Esophagus muscularis mucosa (tissue), 3 donors: ENCODE data around the gene HNRNPLL.

ENCODE experiments used
- POLR2A ChIP-seq: fragments of 450-650 bp; IDR thresholded peaks from one replicate; pipeline ENCODE4 v1.6.1; 2017; ENCODE audit warnings: antibody characterized with exemption, moderate library complexity, mild to moderate bottlenecking, low read depth
- TF ChIP-seq, protein P1 (sequence below), 3 experiments: fragments of 200-600 bp in 2 of 3; fragments of 450-650 bp in 1 of 3; sonication (generic) in 2 of 3; IDR thresholded peaks; one replicate each; pipeline ENCODE4 v1.5.1; 2017 to 2019; ENCODE audit warnings: antibody characterized with exemption in 3 of 3, mild to moderate bottlenecking in 2 of 3, moderate library complexity in 1 of 3

DNA sequence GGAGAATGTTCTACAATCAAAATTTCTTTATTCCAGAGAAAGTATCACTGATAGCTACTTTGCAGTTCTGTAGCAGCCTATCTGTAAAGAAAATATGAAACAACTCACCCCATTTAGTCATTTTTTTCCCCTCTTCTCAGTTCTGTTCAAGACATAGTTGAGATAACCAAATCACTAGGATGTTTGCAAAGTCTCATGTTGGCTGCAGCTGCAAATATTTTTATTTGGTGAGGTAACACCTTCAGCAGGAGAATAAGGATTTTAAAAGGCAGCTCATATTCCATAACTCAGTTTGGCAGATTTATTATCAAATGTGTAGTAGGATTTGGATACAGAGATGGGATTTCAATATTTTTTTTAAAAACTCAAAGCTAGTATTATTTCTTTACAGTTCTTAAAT is 41.0 kb downstream of the HNRNPLL start:
- no peak for TF ChIP-seq POLR2A
- TF ChIP-seq, protein P1, sequence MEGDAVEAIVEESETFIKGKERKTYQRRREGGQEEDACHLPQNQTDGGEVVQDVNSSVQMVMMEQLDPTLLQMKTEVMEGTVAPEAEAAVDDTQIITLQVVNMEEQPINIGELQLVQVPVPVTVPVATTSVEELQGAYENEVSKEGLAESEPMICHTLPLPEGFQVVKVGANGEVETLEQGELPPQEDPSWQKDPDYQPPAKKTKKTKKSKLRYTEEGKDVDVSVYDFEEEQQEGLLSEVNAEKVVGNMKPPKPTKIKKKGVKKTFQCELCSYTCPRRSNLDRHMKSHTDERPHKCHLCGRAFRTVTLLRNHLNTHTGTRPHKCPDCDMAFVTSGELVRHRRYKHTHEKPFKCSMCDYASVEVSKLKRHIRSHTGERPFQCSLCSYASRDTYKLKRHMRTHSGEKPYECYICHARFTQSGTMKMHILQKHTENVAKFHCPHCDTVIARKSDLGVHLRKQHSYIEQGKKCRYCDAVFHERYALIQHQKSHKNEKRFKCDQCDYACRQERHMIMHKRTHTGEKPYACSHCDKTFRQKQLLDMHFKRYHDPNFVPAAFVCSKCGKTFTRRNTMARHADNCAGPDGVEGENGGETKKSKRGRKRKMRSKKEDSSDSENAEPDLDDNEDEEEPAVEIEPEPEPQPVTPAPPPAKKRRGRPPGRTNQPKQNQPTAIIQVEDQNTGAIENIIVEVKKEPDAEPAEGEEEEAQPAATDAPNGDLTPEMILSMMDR (IDR thresholded peaks at IDR 0.05), result no peak
